AG10803 (cell line): ENCODE results near the gene POLE.

ENCODE experiments used
- DNase-seq: peaks from one replicate; pipeline ENCODE4 v3.0.0; 2010; ENCODE audit warnings: low read depth
- H3K4me3 ChIP-seq: 2 replicates; pipeline ENCODE4 v1.5.1; 2011; ENCODE audit warnings: mild to moderate bottlenecking, low read length, control low read depth
- TF ChIP-seq, protein P1 (sequence below): conservative IDR thresholded peaks from 2 replicates; pipeline ENCODE4 v1.5.1; 2011; ENCODE audit warnings: mild to moderate bottlenecking, low read length, control low read depth, inconsistent platforms

Gene POLE

GRCh38 chr12:132610051-132610759, 76.9 kb downstream of the POLE start, which contains the start of gene LRCOL1:
TSS of gene LRCOL1 (minus strand) at chr12:132610582. CDS start at chr12:132606251, 4,331 bp downstream.
- peak; percentile 81 for DNase-seq
- peak within 1 kb of the TSS; percentile 24; the same call in 1 of the 2 replicates for H3K4me3 ChIP-seq
- TF ChIP-seq, protein P1, sequence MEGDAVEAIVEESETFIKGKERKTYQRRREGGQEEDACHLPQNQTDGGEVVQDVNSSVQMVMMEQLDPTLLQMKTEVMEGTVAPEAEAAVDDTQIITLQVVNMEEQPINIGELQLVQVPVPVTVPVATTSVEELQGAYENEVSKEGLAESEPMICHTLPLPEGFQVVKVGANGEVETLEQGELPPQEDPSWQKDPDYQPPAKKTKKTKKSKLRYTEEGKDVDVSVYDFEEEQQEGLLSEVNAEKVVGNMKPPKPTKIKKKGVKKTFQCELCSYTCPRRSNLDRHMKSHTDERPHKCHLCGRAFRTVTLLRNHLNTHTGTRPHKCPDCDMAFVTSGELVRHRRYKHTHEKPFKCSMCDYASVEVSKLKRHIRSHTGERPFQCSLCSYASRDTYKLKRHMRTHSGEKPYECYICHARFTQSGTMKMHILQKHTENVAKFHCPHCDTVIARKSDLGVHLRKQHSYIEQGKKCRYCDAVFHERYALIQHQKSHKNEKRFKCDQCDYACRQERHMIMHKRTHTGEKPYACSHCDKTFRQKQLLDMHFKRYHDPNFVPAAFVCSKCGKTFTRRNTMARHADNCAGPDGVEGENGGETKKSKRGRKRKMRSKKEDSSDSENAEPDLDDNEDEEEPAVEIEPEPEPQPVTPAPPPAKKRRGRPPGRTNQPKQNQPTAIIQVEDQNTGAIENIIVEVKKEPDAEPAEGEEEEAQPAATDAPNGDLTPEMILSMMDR, result no peak

DNA sequence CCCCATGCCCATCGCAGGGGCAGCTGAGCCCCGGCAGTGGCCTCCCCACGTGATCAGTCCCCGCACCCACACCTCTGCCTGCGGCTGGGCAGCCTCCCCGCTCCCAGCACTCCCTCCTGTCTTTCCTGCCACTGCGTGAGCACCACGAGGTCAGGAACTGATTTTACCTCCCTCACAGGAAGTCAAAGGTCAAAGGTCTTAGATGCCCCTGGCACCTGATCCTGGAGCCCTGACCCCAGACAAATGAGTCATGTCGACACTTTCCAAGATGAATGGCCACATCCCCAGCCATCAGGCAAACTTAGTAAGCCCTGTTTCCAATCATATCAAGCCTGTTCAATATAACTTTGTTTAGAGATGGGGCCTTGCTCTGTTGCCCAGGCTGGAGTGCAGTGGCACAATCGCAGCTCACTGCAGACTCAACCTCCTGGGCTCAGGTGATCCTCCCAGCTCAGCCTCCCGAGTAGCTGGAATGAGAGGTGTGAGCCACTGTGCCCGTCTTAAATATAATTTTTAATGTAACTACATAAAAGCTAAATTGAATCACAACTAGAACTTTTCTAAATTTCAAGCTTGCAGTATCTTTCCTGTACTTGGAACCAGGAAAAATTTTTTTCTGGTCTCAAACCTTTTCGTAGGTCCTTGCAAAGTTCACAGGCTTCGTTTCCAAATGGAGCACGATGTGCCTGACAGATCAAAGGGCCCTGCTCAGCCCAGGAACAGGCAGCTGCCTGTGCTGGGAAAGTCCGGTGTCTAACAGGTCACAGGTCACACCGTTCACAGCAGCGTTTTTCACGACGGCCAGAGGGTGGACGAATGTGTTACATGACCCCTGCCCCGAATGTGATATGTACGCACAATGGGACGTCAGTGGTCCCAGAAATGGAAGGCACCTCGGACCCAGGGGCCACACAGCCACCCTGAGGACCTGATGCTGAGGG, 78.6 kb downstream of the POLE start:
- H3K4me3 ChIP-seq, result no peak overlapping the region
- TF ChIP-seq, protein P1, result no peak
- DNase-seq, result no peak

- TF ChIP-seq, protein P1, result no peak
- DNase-seq, result no peak
- no peak overlapping the region for H3K4me3 ChIP-seq
These were observed 80.2 kb downstream of the POLE start for GRCh38 chr12:132606927-132607326.

- H3K4me3 ChIP-seq, result no peak overlapping the region
- TF ChIP-seq, protein P1, result no peak
- no peak for DNase-seq
These were observed 80.7 kb downstream of the POLE start for GRCh38 chr12:132606466-132606865.

- TF ChIP-seq, protein P1, result no peak
- H3K4me3 ChIP-seq, result no peak overlapping the region
- no peak for DNase-seq
These were observed 81.2 kb downstream of the POLE start for GRCh38 chr12:132605892-132606291.

GRCh38 chr12:132604668-132605441, 82.3 kb downstream of the POLE start:
- no peak for DNase-seq
- TF ChIP-seq, protein P1, result no peak
- H3K4me3 ChIP-seq, result no peak overlapping the region
